ENCODE results near the gene TST. TPM values are rescaled to one million over a fixed set of nuclear protein-coding genes. Genes with fewer than 3 reads are reported as not detected.
"Not testable (repeated sequence)": the region's sequence is repeated elsewhere in the genome, so short reads cannot be mapped to it uniquely, and the experiment has no call there.

Gene TST
- total RNA-seq, 1 donor from 2014 or later = 20.9 TPM

- H3K36me3 ChIP-seq (ENCODE audit: control insufficient read depth in 3 of 3, insufficient read depth in 3 of 3, low read length in 3 of 3); H3K4me3 ChIP-seq (ENCODE audit: low read length in 3 of 3); H3K27ac ChIP-seq (ENCODE audit: low read depth, low read length); H3K9ac ChIP-seq (ENCODE audit: low read depth in 1 of 3, low read length in 3 of 3); H3K4me1 ChIP-seq (ENCODE audit: control insufficient read depth in 3 of 3, insufficient read depth in 3 of 3, low read length in 3 of 3); H3K9me3 ChIP-seq (ENCODE audit: control insufficient read depth in 3 of 3, low read length in 3 of 3): not testable (repeated sequence)
- H3K27me3 ChIP-seq (ENCODE audit: control insufficient read depth in 3 of 3, insufficient read depth in 3 of 3, low read length in 3 of 3) = peaks cover 21 to 36% (median 24%) of the 10 kb centered on the region in 3 donors
Measured at GRCh38 chr22:36989012-36989411, 30.2 kb downstream of the TST start.

- Histone ChIP-seq H3K27ac (ENCODE audit: low read depth, low read length) (no peak overlapping the region), H3K4me3 (ENCODE audit: low read length in 3 of 3) (no peak overlapping the region), H3K27me3 (ENCODE audit: control insufficient read depth in 3 of 3, insufficient read depth in 3 of 3, low read length in 3 of 3) (peaks cover 21 to 33% (median 26%) of the 10 kb centered on the region in 3 donors), H3K36me3 (ENCODE audit: control insufficient read depth in 3 of 3, insufficient read depth in 3 of 3, low read length in 3 of 3) (no peaks in the 10 kb centered on the region), H3K9me3 (ENCODE audit: control insufficient read depth in 3 of 3, low read length in 3 of 3) (peaks cover 5 to 10% (median 8%) of the 10 kb centered on the region in 3 donors), H3K4me1 (ENCODE audit: control insufficient read depth in 3 of 3, insufficient read depth in 3 of 3, low read length in 3 of 3) (no peaks in the 10 kb centered on the region), H3K9ac (ENCODE audit: low read depth in 1 of 3, low read length in 3 of 3) (no peak overlapping the region)
Measured at GRCh38 chr22:36988075-36988832, 31.0 kb downstream of the TST start.

- no peak overlapping the region for H3K4me3 ChIP-seq (ENCODE audit: low read length in 3 of 3)
- no peaks in the 10 kb centered on the region for H3K4me1 ChIP-seq (ENCODE audit: control insufficient read depth in 3 of 3, insufficient read depth in 3 of 3, low read length in 3 of 3)
- peaks cover 18 to 43% (median 27%) of the 10 kb centered on the region in 3 donors for H3K27me3 ChIP-seq (ENCODE audit: control insufficient read depth in 3 of 3, insufficient read depth in 3 of 3, low read length in 3 of 3)
- peaks cover 5 to 10% (median 8%) of the 10 kb centered on the region in 3 donors for H3K9me3 ChIP-seq (ENCODE audit: control insufficient read depth in 3 of 3, low read length in 3 of 3)
- no peak overlapping the region for H3K9ac ChIP-seq (ENCODE audit: low read depth in 1 of 3, low read length in 3 of 3)
- H3K36me3 ChIP-seq (ENCODE audit: control insufficient read depth in 3 of 3, insufficient read depth in 3 of 3, low read length in 3 of 3) = no peaks in the 10 kb centered on the region
- no peak overlapping the region for H3K27ac ChIP-seq (ENCODE audit: low read depth, low read length)
Measured at GRCh38 chr22:36986242-36986821, 32.9 kb downstream of the TST start.

GRCh38 chr22:36985211-36985889 is 33.9 kb downstream of the TST start:
- Histone ChIP-seq H3K27ac (ENCODE audit: low read depth, low read length) (no peak overlapping the region), H3K4me1 (ENCODE audit: control insufficient read depth in 3 of 3, insufficient read depth in 3 of 3, low read length in 3 of 3) (no peaks in the 10 kb centered on the region), H3K27me3 (ENCODE audit: control insufficient read depth in 3 of 3, insufficient read depth in 3 of 3, low read length in 3 of 3) (peaks cover 10 to 37% (median 19%) of the 10 kb centered on the region in 3 donors), H3K4me3 (ENCODE audit: low read length in 3 of 3) (no peak overlapping the region), H3K36me3 (ENCODE audit: control insufficient read depth in 3 of 3, insufficient read depth in 3 of 3, low read length in 3 of 3) (no peaks in the 10 kb centered on the region), H3K9ac (ENCODE audit: low read depth in 1 of 3, low read length in 3 of 3) (no peak overlapping the region), H3K9me3 (ENCODE audit: control insufficient read depth in 3 of 3, low read length in 3 of 3) (peaks cover 5 to 10% (median 8%) of the 10 kb centered on the region in 3 donors)

GRCh38 chr22:36982136-36982535 is 37.1 kb downstream of the TST start:
- Histone ChIP-seq H3K4me1 (ENCODE audit: control insufficient read depth in 3 of 3, insufficient read depth in 3 of 3, low read length in 3 of 3) (peaks cover 3 to 7% (median 4%) of the 10 kb centered on the region in 3 donors), H3K4me3 (ENCODE audit: low read length in 3 of 3) (no peak overlapping the region), H3K9ac (ENCODE audit: low read depth in 1 of 3, low read length in 3 of 3) (no peak overlapping the region), H3K9me3 (ENCODE audit: control insufficient read depth in 3 of 3, low read length in 3 of 3) (peaks cover 5 to 10% (median 8%) of the 10 kb centered on the region in 3 donors), H3K27me3 (ENCODE audit: control insufficient read depth in 3 of 3, insufficient read depth in 3 of 3, low read length in 3 of 3) (peaks cover 4 to 30% (median 9%) of the 10 kb centered on the region in 3 donors), H3K36me3 (ENCODE audit: control insufficient read depth in 3 of 3, insufficient read depth in 3 of 3, low read length in 3 of 3) (no peaks in the 10 kb centered on the region), H3K27ac (ENCODE audit: low read depth, low read length) (no peak overlapping the region)

- no peak overlapping the region for H3K27ac ChIP-seq (ENCODE audit: low read depth, low read length)
- H3K4me3 ChIP-seq (ENCODE audit: low read length in 3 of 3) = no peak overlapping the region
- peaks cover 5 to 9% (median 7%) of the 10 kb centered on the region in 3 donors for H3K9me3 ChIP-seq (ENCODE audit: control insufficient read depth in 3 of 3, low read length in 3 of 3)
- H3K27me3 ChIP-seq (ENCODE audit: control insufficient read depth in 3 of 3, insufficient read depth in 3 of 3, low read length in 3 of 3) = peaks cover 4 to 36% (median 9%) of the 10 kb centered on the region in 3 donors
- no peak overlapping the region for H3K9ac ChIP-seq (ENCODE audit: low read depth in 1 of 3, low read length in 3 of 3)
- H3K4me1 ChIP-seq (ENCODE audit: control insufficient read depth in 3 of 3, insufficient read depth in 3 of 3, low read length in 3 of 3) = peaks cover 3 to 8% (median 4%) of the 10 kb centered on the region in 3 donors
- H3K36me3 ChIP-seq (ENCODE audit: control insufficient read depth in 3 of 3, insufficient read depth in 3 of 3, low read length in 3 of 3) = no peaks in the 10 kb centered on the region
Measured at GRCh38 chr22:36981247-36981775, 37.9 kb downstream of the TST start.

- H3K27me3 ChIP-seq (ENCODE audit: control insufficient read depth in 3 of 3, insufficient read depth in 3 of 3, low read length in 3 of 3) = peaks cover 4 to 32% (median 9%) of the 10 kb centered on the region in 3 donors
Measured at GRCh38 chr22:36979016-36979910, 40.0 kb downstream of the TST start.

GRCh38 chr22:36977947-36978660 is 41.1 kb downstream of the TST start:
- Histone ChIP-seq H3K4me3 (ENCODE audit: low read length in 3 of 3) (peak overlapping the region; percentile 60 to 76 (median 66)), H3K4me1 (ENCODE audit: control insufficient read depth in 3 of 3, insufficient read depth in 3 of 3, low read length in 3 of 3) (peaks cover 3 to 8% (median 4%) of the 10 kb centered on the region in 3 donors), H3K27me3 (ENCODE audit: control insufficient read depth in 3 of 3, insufficient read depth in 3 of 3, low read length in 3 of 3) (peaks cover 4 to 31% (median 6%) of the 10 kb centered on the region in 3 donors), H3K9me3 (ENCODE audit: control insufficient read depth in 3 of 3, low read length in 3 of 3) (no peaks in the 10 kb centered on the region), H3K27ac (ENCODE audit: low read depth, low read length) (no peak overlapping the region), H3K9ac (ENCODE audit: low read depth in 1 of 3, low read length in 3 of 3) (peak overlapping the region; percentile 24 to 67 (median 35)), H3K36me3 (ENCODE audit: control insufficient read depth in 3 of 3, insufficient read depth in 3 of 3, low read length in 3 of 3) (no peaks in the 10 kb centered on the region)

More at GRCh38 chr22:36979016-36979910, 40.0 kb downstream of the TST start:
- no peak overlapping the region for H3K9ac ChIP-seq (ENCODE audit: low read depth in 1 of 3, low read length in 3 of 3)
- H3K27ac ChIP-seq (ENCODE audit: low read depth, low read length) = no peak overlapping the region
- no peaks in the 10 kb centered on the region for H3K9me3 ChIP-seq (ENCODE audit: control insufficient read depth in 3 of 3, low read length in 3 of 3)
- peaks cover 3 to 8% (median 4%) of the 10 kb centered on the region in 3 donors for H3K4me1 ChIP-seq (ENCODE audit: control insufficient read depth in 3 of 3, insufficient read depth in 3 of 3, low read length in 3 of 3)
- H3K4me3 ChIP-seq (ENCODE audit: low read length in 3 of 3) = no peak overlapping the region
- no peaks in the 10 kb centered on the region for H3K36me3 ChIP-seq (ENCODE audit: control insufficient read depth in 3 of 3, insufficient read depth in 3 of 3, low read length in 3 of 3)

Measured in skeletal muscle tissue (tissue), 4 donors.